Measurements from ENCODE around the gene NYNRIN.
A peak's percentile ranks its signal among the peaks of the same experiment; 100 is the strongest.
"Not testable (repeated sequence)": the region's sequence is repeated elsewhere in the genome, so short reads cannot be mapped to it uniquely, and the experiment has no call there.

The NYNRIN gene

GRCh38 chr14:24432259-24433131 is 33.7 kb downstream of the NYNRIN start:
- DNase-seq, result no peak

GRCh38 chr14:24434036-24434435 is 35.2 kb downstream of the NYNRIN start:
- DNase-seq, result no peak

- no peak for DNase-seq
Observed at GRCh38 chr14:24434676-24435075, 35.9 kb downstream of the NYNRIN start.

GRCh38 chr14:24435192-24435810 is 36.5 kb downstream of the NYNRIN start:
- no peak for DNase-seq

GRCh38 chr14:24435998-24436354 is 37.2 kb downstream of the NYNRIN start:
- no peak for DNase-seq

- peak; percentile 50 for DNase-seq
Observed at GRCh38 chr14:24436355-24437019, 37.7 kb downstream of the NYNRIN start.

GRCh38 chr14:24437020-24437735 is 38.4 kb downstream of the NYNRIN start:
- DNase-seq, result no peak

GRCh38 chr14:24437736-24438067 is 38.9 kb downstream of the NYNRIN start:
- no peak for DNase-seq

- DNase-seq, result no peak
Observed at GRCh38 chr14:24438223-24439097, 39.7 kb downstream of the NYNRIN start.

- DNase-seq, result no peak
Observed at GRCh38 chr14:24439257-24439656, 40.5 kb downstream of the NYNRIN start.

- DNase-seq, result no peak
Observed at GRCh38 chr14:24439830-24440605, 41.2 kb downstream of the NYNRIN start.

- no peak for DNase-seq
Observed at GRCh38 chr14:24440606-24441399, 42.0 kb downstream of the NYNRIN start.

GRCh38 chr14:24441485-24441884 is 42.7 kb downstream of the NYNRIN start:
- no peak for DNase-seq

GRCh38 chr14:24441904-24442239 is 43.1 kb downstream of the NYNRIN start:
- DNase-seq, result no peak

GRCh38 chr14:24442240-24443052 is 43.6 kb downstream of the NYNRIN start, which contains the start of gene SDR39U1:
Gene SDR39U1, minus strand, starts transcription at chr14:24442776. Its CDS starts 7 bp downstream, at chr14:24442769.
- DNase-seq, result peak; percentile 99

- DNase-seq, result no peak
Observed at GRCh38 chr14:24443053-24443665, 44.4 kb downstream of the NYNRIN start.

GRCh38 chr14:24450828-24451227 is 52.0 kb downstream of the NYNRIN start:
- DNase-seq, result not testable (repeated sequence)

GRCh38 chr14:24456980-24457379 is 58.2 kb downstream of the NYNRIN start:
- no peak for DNase-seq

- no peak for DNase-seq
Observed at GRCh38 chr14:24458736-24459135, 59.9 kb downstream of the NYNRIN start.
